PFSK-1 (cell line): Measurements from ENCODE around the gene GRAMD1B.

Experiments
- FOXP2 ChIP-seq: optimal IDR thresholded peaks from 2 replicates; pipeline ENCODE3; 2011; ENCODE audit warnings: borderline replicate concordance, control low read depth, inconsistent platforms; ENCODE audit not compliant: insufficient read depth; ENCODE audit errors: extremely low read length, extremely low read depth
- POLR2AphosphoS5 ChIP-seq: IDR thresholded peaks from 2 replicates; pipeline ENCODE4 v1.6.1; 2012; ENCODE audit warnings: low read depth, mild to moderate bottlenecking, control low read depth, low read length, moderate library complexity
- SIN3A ChIP-seq: IDR thresholded peaks from 2 replicates; pipeline ENCODE4 v1.6.1; 2012; ENCODE audit warnings: mild to moderate bottlenecking, low read length, moderate library complexity, borderline replicate concordance; ENCODE audit not compliant: insufficient read depth
- TAF1 ChIP-seq: IDR thresholded peaks from 2 replicates; pipeline ENCODE4 v1.6.1; 2012; ENCODE audit warnings: low read length, control low read depth, borderline replicate concordance; ENCODE audit not compliant: insufficient read depth
- TF ChIP-seq, protein P1 (sequence below), 2 experiments: IDR thresholded peaks; 2 replicates each; pipeline versions ENCODE4 v1.6.1 to v1.8.0; 2011 to 2012; ENCODE audit warnings: low read depth in 2 of 2, low read length in 2 of 2, control low read depth in 1 of 2, inconsistent platforms in 1 of 2, mild to moderate bottlenecking in 1 of 2, moderate library complexity in 1 of 2; ENCODE audit not compliant: insufficient read depth in 1 of 2

GRAMD1B gene

DNA sequence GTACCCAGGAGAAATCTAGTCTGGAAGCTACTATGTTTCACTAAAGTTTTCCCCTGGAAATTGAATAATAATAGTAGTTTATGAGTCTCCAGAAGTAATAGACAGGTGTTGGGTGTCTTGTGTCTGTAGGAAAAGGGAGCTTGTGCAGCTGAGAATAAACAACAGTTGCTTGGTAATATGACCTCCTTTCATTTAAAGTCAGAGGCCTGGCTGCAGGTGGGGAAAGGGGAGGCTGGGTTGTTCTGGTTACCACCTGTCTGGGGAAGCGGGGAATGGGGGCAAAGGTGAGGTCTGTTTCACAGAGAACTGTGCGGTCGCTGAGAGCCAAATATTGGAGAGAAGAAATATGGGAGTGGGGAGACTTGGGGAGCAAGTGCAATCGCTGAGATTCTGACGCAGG lies 3.3 kb upstream of the GRAMD1B start:
- TF ChIP-seq POLR2AphosphoS5 (no peak), FOXP2 (no peak)

DNA sequence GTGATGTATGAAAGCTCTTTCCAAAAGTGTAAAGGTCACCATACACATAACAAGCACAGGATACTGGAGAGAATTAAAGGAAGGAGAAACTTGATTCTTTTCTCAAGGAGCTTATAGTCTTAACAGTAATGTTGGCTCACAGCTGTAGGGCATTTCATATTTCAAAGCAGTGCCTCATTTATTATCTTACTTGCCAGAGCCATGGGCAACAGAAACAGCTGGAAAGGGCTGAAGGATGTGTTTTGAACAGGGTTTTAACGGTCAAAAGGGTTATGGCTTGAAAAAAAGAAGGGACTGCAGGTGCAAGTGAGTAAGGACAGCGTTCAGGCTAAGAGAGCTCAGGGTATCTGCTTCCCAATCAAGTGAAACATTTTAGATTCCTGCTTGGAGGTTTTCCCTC lies 2.7 kb upstream of the GRAMD1B start:
- TF ChIP-seq POLR2AphosphoS5, result no peak
- TF ChIP-seq FOXP2, result no peak
- TF ChIP-seq SIN3A, result no peak
- no peak for TF ChIP-seq TAF1
- TF ChIP-seq, protein P1, sequence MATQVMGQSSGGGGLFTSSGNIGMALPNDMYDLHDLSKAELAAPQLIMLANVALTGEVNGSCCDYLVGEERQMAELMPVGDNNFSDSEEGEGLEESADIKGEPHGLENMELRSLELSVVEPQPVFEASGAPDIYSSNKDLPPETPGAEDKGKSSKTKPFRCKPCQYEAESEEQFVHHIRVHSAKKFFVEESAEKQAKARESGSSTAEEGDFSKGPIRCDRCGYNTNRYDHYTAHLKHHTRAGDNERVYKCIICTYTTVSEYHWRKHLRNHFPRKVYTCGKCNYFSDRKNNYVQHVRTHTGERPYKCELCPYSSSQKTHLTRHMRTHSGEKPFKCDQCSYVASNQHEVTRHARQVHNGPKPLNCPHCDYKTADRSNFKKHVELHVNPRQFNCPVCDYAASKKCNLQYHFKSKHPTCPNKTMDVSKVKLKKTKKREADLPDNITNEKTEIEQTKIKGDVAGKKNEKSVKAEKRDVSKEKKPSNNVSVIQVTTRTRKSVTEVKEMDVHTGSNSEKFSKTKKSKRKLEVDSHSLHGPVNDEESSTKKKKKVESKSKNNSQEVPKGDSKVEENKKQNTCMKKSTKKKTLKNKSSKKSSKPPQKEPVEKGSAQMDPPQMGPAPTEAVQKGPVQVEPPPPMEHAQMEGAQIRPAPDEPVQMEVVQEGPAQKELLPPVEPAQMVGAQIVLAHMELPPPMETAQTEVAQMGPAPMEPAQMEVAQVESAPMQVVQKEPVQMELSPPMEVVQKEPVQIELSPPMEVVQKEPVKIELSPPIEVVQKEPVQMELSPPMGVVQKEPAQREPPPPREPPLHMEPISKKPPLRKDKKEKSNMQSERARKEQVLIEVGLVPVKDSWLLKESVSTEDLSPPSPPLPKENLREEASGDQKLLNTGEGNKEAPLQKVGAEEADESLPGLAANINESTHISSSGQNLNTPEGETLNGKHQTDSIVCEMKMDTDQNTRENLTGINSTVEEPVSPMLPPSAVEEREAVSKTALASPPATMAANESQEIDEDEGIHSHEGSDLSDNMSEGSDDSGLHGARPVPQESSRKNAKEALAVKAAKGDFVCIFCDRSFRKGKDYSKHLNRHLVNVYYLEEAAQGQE (IDR thresholded peaks at IDR 0.05; ENCODE audit: insufficient read depth in 1 of 2, low read depth in 2 of 2, low read length in 2 of 2), result no peak

DNA sequence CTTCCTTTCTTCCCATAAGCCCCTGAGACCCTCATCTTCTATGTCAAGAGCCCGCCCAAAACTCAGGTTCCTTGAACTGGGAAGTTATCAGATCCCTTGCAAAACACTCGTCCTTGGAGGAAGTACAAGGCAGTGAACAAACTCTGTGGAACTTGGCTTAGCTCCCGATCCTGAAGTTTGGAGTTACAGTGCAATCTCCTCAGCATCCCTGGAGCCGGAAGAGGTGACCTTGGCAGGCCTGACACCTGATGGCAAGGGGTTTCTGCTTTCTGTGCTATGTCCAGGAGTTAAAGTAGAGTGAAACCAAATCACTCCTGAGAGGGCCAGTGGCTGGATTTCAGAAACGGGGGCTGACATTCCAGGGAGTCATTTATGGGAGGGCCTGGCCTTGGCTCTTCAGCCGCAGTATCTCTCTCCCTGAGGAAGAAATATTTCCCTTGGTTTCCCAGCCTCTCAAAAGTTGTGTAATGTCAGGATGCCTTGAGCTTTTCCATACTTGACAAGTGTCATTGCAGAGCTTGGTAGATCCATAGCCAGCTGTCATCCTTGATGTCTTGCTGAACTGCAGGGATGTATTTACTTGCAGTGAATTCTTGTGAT lies 1.9 kb upstream of the GRAMD1B start:
- TF ChIP-seq, protein P1 (IDR thresholded peaks at IDR 0.05; ENCODE audit: insufficient read depth in 1 of 2, low read depth in 2 of 2, low read length in 2 of 2), result no peak
- TF ChIP-seq FOXP2 (no peak), POLR2AphosphoS5 (no peak), TAF1 (no peak), SIN3A (no peak)

DNA sequence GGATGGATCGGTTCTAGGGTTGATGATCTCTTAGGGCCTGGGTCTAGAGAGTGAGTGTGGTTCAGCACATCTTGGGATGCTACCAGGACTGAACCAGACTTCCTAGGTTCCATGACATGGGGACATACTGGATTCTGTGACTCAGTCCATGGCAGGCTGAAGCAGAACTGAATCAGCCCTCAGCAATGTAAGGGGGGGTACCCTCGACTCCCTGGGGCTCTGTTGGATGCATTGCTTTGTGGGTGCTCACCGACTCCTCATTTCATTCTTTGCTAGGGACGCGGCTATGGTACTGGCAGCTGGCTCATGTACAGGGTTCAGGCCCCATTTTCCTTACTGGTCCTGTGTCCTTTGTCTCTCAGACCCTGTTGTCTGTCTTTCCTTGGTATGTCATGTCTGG lies 733 bp upstream of the GRAMD1B start:
- TF ChIP-seq FOXP2 (no peak), TAF1 (no peak), POLR2AphosphoS5 (no peak), SIN3A (no peak)
- TF ChIP-seq, protein P1 (IDR thresholded peaks at IDR 0.05; ENCODE audit: insufficient read depth in 1 of 2, low read depth in 2 of 2, low read length in 2 of 2), result no peak

DNA sequence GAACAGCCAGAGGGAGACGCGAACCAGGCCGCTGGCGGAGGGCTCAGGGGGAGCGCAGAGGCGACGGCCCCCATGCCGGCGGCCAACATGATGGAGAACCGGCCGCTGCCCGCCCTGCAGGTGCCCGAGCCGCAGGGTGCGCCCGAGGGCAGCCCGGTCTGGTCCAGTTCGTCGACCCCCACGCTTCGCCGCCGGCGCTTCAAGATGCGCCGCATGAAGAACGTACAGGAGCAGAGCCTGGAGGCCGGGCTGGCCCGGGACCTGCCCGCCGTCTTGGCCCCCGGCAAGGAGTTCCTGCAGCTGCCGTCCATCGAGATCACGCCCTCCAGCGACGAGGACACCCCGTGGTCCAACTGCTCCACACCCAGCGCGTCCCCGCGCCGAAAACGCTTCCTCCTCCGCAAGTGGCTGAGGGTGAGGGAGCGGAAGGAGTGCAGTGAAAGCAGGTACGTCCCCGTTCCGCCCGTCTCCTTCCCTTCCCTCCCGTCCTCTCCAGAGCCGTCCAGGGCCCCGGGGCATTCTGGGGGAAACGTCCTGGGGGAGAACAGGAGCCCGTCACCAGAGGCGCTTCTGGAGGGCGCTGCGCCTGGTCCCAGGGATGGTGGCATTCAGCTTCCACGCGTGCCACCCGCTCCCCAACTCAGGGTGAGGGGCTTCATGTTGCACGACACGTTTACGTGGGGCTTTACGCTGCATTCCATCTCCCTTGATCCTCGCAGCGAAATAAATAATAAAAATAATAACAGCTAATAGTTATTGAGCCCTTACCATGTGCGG lies 840 bp downstream of the GRAMD1B start:
- TF ChIP-seq, protein P1 (IDR thresholded peaks at IDR 0.05; ENCODE audit: insufficient read depth in 1 of 2, low read depth in 2 of 2, low read length in 2 of 2), result no peak
- TF ChIP-seq FOXP2 (peak; percentile 27), TAF1 (no peak), SIN3A (no peak), POLR2AphosphoS5 (peak; percentile 44; the same call in 1 of the 2 replicates)
